Stimulated activated CD4-positive, alpha-beta T cell treated with anti-CD3 and anti-CD28 coated beads, Interleukin-15, amount 100 ng/mL, for 1 hour (primary cell): Measurements from ENCODE around the gene ALDH9A1.
"Not testable (repeated sequence)": the region's sequence is repeated elsewhere in the genome, so short reads cannot be mapped to it uniquely, and the experiment has no call there.

Experiments
- DNase-seq, 2 donors: peaks; one replicate each; pipeline ENCODE4 v3.0.0-alpha.2; 2020; ENCODE audit warnings: low read depth in 1 of 2, low spot score in 1 of 2

Gene ALDH9A1

GRCh38 chr1:165688046-165688445 is 10.3 kb downstream of the ALDH9A1 start:
- DNase-seq, result no peak

DNA sequence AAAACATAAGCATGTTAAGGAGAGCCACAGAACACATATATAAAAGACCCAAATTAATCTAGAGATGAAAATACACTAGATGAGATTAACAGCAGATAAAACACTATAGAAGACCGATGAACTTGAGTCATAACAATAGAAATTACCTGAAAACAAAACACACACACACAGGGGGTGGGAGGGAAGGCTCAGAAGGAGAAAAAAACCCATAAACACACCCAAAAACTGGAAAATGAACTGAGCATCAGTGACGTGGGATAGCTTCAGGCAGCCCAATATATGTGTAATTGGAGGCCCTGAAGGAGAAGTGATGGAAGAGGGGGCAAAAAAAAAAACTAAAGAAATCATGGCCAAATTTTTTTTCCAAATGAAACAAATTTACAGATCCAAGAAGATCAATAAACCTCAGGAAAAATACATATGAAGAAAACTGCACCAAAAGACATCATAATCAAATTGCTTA is 11.4 kb downstream of the ALDH9A1 start:
- no peak for DNase-seq

DNA sequence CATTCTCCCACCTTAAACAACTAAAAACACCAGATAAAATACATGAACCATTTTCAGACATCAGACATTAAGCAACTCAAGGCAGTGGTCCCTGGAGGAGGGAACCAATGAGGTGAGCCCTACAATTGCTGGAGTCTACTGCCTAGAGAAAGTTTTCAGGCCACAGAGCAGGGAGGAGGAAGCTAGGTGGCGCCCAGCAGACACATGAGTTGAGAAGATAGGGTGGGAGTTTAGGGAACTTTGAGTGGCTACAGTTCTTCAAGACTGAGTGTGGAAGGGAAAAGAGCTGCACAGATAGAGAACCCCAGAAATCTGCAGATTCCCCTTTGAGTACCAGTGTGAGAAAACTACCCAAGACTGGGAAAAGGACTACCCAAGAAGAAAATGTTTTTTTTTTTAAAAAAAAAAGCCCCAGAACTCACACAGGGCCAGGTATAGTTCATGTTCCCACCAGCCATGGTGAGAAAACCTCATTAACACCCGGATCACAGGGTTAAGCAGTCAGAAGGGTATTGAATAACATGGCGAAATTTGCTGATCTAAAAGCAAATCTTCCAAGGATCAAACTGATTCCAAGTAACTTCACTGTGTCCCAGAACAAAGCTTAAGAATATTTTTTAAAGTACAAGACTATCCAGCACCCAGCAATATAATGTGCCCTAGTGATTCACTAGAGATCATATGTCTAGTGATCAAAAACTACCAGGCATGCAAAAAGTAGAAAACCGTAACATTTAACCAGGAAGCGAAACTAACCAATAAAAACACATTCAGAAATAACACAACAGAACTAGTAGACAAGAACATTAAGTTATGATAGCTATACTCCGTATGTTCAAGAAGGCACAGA is 12.0 kb downstream of the ALDH9A1 start:
- DNase-seq, result no peak

DNA sequence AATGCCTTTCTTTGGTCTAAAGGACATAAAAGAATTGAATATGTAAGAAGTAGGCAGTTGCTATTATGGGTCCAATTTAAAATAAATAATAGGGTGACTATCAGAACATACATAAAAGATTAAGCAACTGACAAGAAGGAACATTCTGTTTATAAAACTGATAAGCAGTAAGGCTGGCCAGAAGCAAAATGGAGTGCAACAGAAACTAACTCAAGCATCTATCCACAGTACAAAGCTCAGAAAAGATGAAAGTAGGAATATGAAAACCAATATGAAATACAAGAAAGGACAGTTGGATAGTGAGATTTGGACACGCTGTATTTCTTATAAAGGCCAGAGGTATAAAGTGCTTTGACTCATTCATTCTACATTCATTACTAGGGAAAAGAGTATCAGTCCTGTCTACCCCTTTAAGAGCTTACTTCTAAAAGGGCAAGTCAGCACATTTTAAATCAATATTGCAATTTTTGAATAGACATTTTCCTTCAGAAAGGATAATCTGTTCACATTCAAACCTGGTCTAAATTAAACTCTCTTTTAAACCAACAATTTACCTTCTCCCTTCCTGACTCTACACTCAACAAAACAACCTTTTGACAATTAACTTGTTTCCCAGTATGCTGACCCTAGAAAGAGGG is 14.4 kb downstream of the ALDH9A1 start:
- DNase-seq, result no peak

- not testable (repeated sequence) for DNase-seq
Observed at GRCh38 chr1:165680773-165681172, 17.6 kb downstream of the ALDH9A1 start.

- DNase-seq, result no peak
Observed at GRCh38 chr1:165680303-165680702, 18.1 kb downstream of the ALDH9A1 start.

GRCh38 chr1:165679282-165680036 is 18.9 kb downstream of the ALDH9A1 start:
- no peak for DNase-seq

GRCh38 chr1:165678509-165678908 is 19.9 kb downstream of the ALDH9A1 start:
- DNase-seq, result no peak

- DNase-seq, result no peak
Observed at GRCh38 chr1:165675794-165676193, 22.6 kb downstream of the ALDH9A1 start.

GRCh38 chr1:165674599-165674998 is 23.8 kb downstream of the ALDH9A1 start:
- DNase-seq, result no peak

DNA sequence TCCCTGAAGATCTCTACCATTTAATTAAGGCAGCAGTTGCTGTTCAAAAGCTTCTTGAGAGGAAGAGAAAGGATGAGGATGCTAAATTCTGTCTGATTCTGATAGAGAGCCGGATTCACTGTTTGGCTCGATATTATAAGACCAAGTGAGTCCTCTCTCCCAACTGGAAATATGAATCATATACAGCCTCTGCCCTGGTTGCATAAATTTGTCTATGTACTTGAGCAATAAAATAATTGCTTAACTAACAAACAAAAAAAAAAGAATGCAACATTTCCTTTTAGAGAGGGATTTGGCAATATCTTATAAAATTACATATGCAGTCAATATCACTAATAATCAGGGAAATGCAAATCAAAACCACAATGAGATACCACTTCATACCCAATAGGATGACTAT is 26.8 kb downstream of the ALDH9A1 start:
- DNase-seq, result no peak

DNA sequence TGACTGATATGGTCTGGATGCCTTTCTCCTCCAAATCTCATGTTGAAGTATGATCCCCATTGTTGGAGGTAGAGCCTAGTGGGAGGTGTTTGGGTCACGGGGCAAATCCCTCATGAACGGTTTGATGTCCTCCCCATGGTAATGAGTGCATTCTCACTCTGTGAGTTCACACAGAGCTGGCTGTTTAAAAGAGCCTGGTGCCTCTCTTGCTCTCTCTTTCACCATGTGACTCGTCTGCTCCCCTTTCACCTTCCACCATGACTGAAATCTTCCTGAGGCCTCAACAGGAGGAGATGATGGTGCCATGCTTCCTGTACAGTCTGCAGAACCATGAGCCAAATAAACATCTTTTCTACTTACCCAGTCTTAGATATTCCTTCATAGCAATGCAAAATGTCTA is 30.2 kb downstream of the ALDH9A1 start:
- DNase-seq, result no peak

- DNase-seq, result no peak
Observed at GRCh38 chr1:165666152-165666825, 32.1 kb downstream of the ALDH9A1 start.

- DNase-seq, result no peak
Observed at GRCh38 chr1:165662186-165662585, 36.2 kb downstream of the ALDH9A1 start.

- no peak for DNase-seq
Observed at GRCh38 chr1:165661703-165662102, 36.7 kb downstream of the ALDH9A1 start.

GRCh38 chr1:165659581-165659895 is 38.8 kb downstream of the ALDH9A1 start:
- DNase-seq, result no peak

DNA sequence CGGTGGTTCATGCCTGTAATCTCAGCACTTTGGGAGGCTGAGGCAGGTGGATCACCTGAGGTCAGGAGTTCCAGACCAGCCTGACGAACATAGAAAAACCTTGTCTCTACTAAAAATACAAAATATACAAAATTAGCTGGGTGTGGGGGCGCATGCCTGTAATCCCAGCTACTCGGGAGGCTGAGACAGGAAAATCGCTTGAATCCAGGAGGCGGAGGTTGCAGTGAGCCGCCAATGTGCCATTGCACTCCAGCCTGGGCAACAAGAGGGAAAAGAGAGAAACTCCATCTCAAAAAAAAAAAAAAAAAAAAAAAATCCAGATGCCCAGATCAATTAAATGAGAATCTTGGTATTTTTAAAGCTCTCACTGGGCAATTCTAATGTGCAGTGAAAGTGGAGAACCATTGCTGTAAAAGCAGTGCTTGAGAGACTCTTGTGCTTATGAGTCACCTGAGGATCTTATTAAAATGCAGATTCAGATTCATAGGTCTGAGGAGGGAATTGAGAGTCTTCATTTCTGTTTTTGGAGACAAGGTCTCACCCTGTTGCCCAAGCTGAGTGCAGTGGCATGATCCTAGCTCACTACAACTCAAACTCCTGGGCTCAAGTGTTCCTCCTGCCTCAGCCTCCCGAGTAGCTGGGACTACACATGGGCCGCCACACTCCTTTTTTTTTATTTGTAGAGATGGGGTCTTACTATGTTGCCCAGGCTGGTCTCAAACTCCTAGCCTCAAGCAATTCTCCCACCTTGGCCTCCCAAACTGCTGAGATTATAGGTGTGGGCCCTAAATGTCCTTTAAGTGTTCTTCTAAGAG is 39.4 kb downstream of the ALDH9A1 start:
- not testable (repeated sequence) for DNase-seq

DNA sequence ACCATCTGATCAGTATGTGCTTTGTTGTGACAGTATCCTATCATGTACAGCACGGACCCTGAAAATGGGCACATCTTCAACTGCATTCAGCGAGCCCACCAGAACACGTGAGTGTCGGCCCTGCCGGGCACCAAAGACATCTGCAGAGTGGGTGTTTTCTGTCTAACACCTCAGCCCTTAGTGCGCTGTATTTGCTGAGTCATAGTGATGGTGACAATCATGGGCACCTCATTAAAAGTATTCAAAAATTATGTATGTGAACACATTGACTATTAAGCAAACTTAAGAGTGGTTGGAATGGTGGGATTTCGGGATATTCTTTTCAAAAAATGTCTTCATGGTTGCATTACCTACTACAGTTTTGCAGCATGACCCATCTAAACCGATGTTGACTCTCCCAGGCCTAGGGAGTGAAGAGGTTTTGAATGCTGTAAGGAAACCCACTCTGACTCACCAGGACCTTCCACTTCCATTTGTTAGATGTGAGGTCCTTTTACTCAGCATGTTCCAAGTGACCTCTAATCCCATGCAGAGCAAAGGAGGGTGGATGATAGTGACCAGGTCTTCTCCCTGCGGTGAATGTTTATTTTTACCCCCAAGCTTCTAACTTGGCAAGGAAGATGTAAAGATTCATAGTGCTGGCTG is 47.3 kb downstream of the ALDH9A1 start:
- DNase-seq, result no peak

DNA sequence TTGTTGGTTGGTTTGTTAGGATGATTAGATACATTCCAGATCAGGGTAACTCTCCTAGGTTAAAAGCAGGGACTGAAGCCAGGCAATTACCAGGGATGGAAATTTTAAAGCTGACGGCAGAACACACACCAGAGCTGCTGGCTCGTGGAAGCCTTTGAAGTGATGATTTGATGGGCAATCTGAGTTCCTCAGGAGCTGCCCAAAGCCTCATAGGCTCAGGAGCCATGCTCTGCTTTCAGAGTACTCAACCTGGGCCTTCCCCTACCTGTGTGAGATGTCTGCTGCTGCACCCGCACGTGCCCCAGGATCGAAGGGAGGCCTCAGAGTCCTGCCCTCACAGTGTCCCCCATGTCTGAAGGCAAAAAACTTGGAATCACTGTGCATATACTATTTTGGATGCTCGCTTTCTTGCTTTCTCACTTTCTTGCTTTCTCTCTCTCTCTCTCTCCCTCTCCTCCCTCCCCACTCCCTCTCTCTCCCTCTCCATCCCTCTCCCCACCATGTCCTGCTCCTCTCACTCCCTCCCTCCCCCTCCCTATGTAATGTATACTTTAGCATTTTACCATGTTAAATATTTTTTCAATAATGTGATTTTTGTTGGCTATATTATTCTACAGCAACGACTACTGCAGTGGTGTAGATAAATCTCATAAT is 49.3 kb downstream of the ALDH9A1 start:
- DNase-seq, result no peak

GRCh38 chr1:165647970-165648369 is 50.4 kb downstream of the ALDH9A1 start:
- no peak for DNase-seq
